ENCODE data around the gene ZNF710. TPM values are rescaled to one million over a fixed set of nuclear protein-coding genes. Genes with fewer than 3 reads are reported as not detected.
A peak's percentile ranks its signal among the peaks of the same experiment; 100 is the strongest.

Gene ZNF710
- total RNA-seq, 4 donors from 2014 or later: 27.3 to 43.4 (median 35.6) TPM

- no peak overlapping the region for H3K4me3 ChIP-seq
- WGBS, 2 donors (ENCODE audit: low coverage in 1 of 2): 80 to 81% methylated on average over 2 to 6 of the region's 6 CpGs
- peaks cover 10 to 51% (median 35%) of the 10 kb centered on the region in 4 donors for H3K4me1 ChIP-seq
- no peak overlapping the region for H3K27ac ChIP-seq
- no peaks in the 10 kb centered on the region for H3K27me3 ChIP-seq
- DNase-seq: peak; percentile 10
- in situ Hi-C loops (cut with MboI; ENCODE audit: low pct_ligation_motif_present in 1 of 4, low pct_unique_long_range_greater_than_20kb in 1 of 4, low sequenced_read_pairs in 3 of 4) (no loop called here), intact Hi-C loops (cut with DNase I; ENCODE audit: low total_unique reads) (no loop called here)
- TF ChIP-seq POLR2AphosphoS5 (IDR thresholded peaks at IDR 0.05): no peak
- no peak for TF ChIP-seq EP300 (IDR thresholded peaks at IDR 0.05; ENCODE audit: low read depth)
- no peak for TF ChIP-seq CTCF (IDR thresholded peaks at IDR 0.05)
- H3K9me3 ChIP-seq: no peaks in the 10 kb centered on the region
- H3K36me3 ChIP-seq: no peaks in the 10 kb centered on the region
Observed at GRCh38 chr15:90022905-90023700, 22.0 kb downstream of the ZNF710 start.

- intact Hi-C loops (cut with DNase I; ENCODE audit: low total_unique reads) (no loop called here), in situ Hi-C loops (cut with MboI; ENCODE audit: low pct_ligation_motif_present in 1 of 4, low pct_unique_long_range_greater_than_20kb in 1 of 4, low sequenced_read_pairs in 3 of 4) (no loop called here)
- no peak overlapping the region for H3K27ac ChIP-seq
- TF ChIP-seq POLR2A (IDR thresholded peaks at IDR 0.05): no peak
- no peak for TF ChIP-seq EP300 (IDR thresholded peaks at IDR 0.05; ENCODE audit: low read depth)
- TF ChIP-seq CTCF (IDR thresholded peaks at IDR 0.05): no peak
- no peak for TF ChIP-seq POLR2AphosphoS5 (IDR thresholded peaks at IDR 0.05)
- no peaks in the 10 kb centered on the region for H3K27me3 ChIP-seq
- no peaks in the 10 kb centered on the region for H3K36me3 ChIP-seq
- DNase-seq: peak; percentile 3
- no peak overlapping the region for H3K4me3 ChIP-seq
- peaks cover 12 to 52% (median 38%) of the 10 kb centered on the region in 4 donors for H3K4me1 ChIP-seq
- WGBS, 2 donors (ENCODE audit: low coverage in 1 of 2): 60 to 92% methylated on average over 1 to 4 of the region's 4 CpGs
- H3K9me3 ChIP-seq: no peaks in the 10 kb centered on the region
Observed at GRCh38 chr15:90024406-90024805, 23.3 kb downstream of the ZNF710 start.

- TF ChIP-seq EP300 (IDR thresholded peaks at IDR 0.05; ENCODE audit: low read depth) (no peak), POLR2A (IDR thresholded peaks at IDR 0.05) (no peak), POLR2AphosphoS5 (IDR thresholded peaks at IDR 0.05) (no peak), CTCF (IDR thresholded peaks at IDR 0.05) (no peak)
- DNase-seq: no peak
- WGBS, 2 donors (ENCODE audit: low coverage in 1 of 2): 32 to 38% methylated on average over 2 of the region's 2 CpGs
- no peaks in the 10 kb centered on the region for H3K27me3 ChIP-seq
- no peak overlapping the region for H3K4me3 ChIP-seq
- H3K9me3 ChIP-seq: no peaks in the 10 kb centered on the region
- in situ Hi-C loops (cut with MboI; ENCODE audit: low pct_ligation_motif_present in 1 of 4, low pct_unique_long_range_greater_than_20kb in 1 of 4, low sequenced_read_pairs in 3 of 4) (no loop called here), intact Hi-C loops (cut with DNase I; ENCODE audit: low total_unique reads) (no loop called here)
- peaks cover 15 to 52% (median 34%) of the 10 kb centered on the region in 4 donors for H3K4me1 ChIP-seq
- H3K36me3 ChIP-seq: no peaks in the 10 kb centered on the region
- peak overlapping the region in 2 of 4 donors; percentile 23 to 27 for H3K27ac ChIP-seq
Observed at GRCh38 chr15:90025489-90026033, 24.4 kb downstream of the ZNF710 start.

GRCh38 chr15:90028376-90028944 is 27.3 kb downstream of the ZNF710 start:
- no peaks in the 10 kb centered on the region for H3K36me3 ChIP-seq
- no peaks in the 10 kb centered on the region for H3K27me3 ChIP-seq
- no peaks in the 10 kb centered on the region for H3K9me3 ChIP-seq
- in situ Hi-C loops (cut with MboI; ENCODE audit: low pct_ligation_motif_present in 1 of 4, low pct_unique_long_range_greater_than_20kb in 1 of 4, low sequenced_read_pairs in 3 of 4) (no loop called here), intact Hi-C loops (cut with DNase I; ENCODE audit: low total_unique reads) (no loop called here)
- no peak overlapping the region for H3K4me3 ChIP-seq
- peaks cover 16 to 71% (median 56%) of the 10 kb centered on the region in 4 donors for H3K4me1 ChIP-seq
- peak in 1 of 3 donors; percentile 10 for TF ChIP-seq POLR2AphosphoS5 (IDR thresholded peaks at IDR 0.05)
- TF ChIP-seq EP300 (IDR thresholded peaks at IDR 0.05; ENCODE audit: low read depth): no peak
- DNase-seq: peak; percentile 7
- H3K27ac ChIP-seq: peak overlapping the region; percentile 76 to 86 (median 82)
- 65 to 76% methylated on average over 5 of the region's 5 CpGs for WGBS, 2 donors (ENCODE audit: low coverage in 1 of 2)
